Liver (tissue), 9 donors: Measurements from ENCODE around the gene FARS2. TPM values are rescaled to one million over a fixed set of nuclear protein-coding genes. Genes with fewer than 3 reads are reported as not detected.

Experiments used
- DNase-seq: peaks from one replicate; pipeline ENCODE4 v3.0.0-alpha.2; 2017; ENCODE audit warnings: low spot score
- H3K27ac ChIP-seq, 2 donors: one replicate each; pipeline ENCODE4 v1.7.0; 2013; ENCODE audit warnings: inconsistent platforms in 2 of 2, low read length in 2 of 2, control low read depth in 1 of 2, low read depth in 1 of 2, mild to moderate bottlenecking in 1 of 2
- H3K27me3 ChIP-seq, 4 donors: one replicate each; pipeline versions ENCODE4 v1.6.1 to v1.7.0; 2013; ENCODE audit warnings: low read length in 3 of 4, inconsistent platforms in 1 of 4, mild to moderate bottlenecking in 1 of 4, moderate library complexity in 1 of 4; ENCODE audit not compliant: control insufficient read depth in 4 of 4, insufficient read depth in 4 of 4
- H3K36me3 ChIP-seq, 4 donors: one replicate each; pipeline versions ENCODE4 v1.6.1 to v1.7.0; 2013; ENCODE audit warnings: low read length in 3 of 4, mild to moderate bottlenecking in 3 of 4, low read depth in 1 of 4, moderate library complexity in 1 of 4; ENCODE audit not compliant: control insufficient read depth in 4 of 4, insufficient read depth in 3 of 4
- H3K4me1 ChIP-seq, 4 donors: one replicate each; pipeline versions ENCODE4 v1.6.1 to v1.7.0; 2013; ENCODE audit warnings: low read length in 3 of 4, mild to moderate bottlenecking in 3 of 4, moderate library complexity in 1 of 4; ENCODE audit not compliant: control insufficient read depth in 4 of 4, insufficient read depth in 4 of 4
- H3K4me3 ChIP-seq, 3 donors: one replicate each; pipeline versions ENCODE4 v1.6.1 to v1.7.0; 2013; ENCODE audit warnings: low read length in 3 of 3, control low read depth in 1 of 3, low read depth in 1 of 3, mild to moderate bottlenecking in 1 of 3
- H3K9ac ChIP-seq, 2 donors: one replicate each; pipeline ENCODE4 v1.7.0; 2013; ENCODE audit warnings: low read length in 2 of 2, mild to moderate bottlenecking in 2 of 2, moderate library complexity in 2 of 2, control low read depth in 1 of 2, low read depth in 1 of 2
- H3K9me3 ChIP-seq, 4 donors: one replicate each; pipeline versions ENCODE4 v1.6.1 to v1.7.0; 2013; ENCODE audit warnings: low read length in 3 of 4; ENCODE audit not compliant: control insufficient read depth in 4 of 4
- CTCF ChIP-seq: fragments of 150-350 bp; IDR thresholded peaks from 2 replicates; pipeline ENCODE4 v1.5.1; 2017; ENCODE audit warnings: improper control_type of control experiment, low read depth, low read length; ENCODE audit not compliant: missing input control
- EGR1 ChIP-seq, 2 donors: IDR thresholded peaks; 2 replicates each; pipeline ENCODE4 v1.6.1; 2016 to 2018; ENCODE audit warnings: antibody characterized with exemption in 2 of 2, low read depth in 2 of 2
- FOXA1 ChIP-seq: IDR thresholded peaks from 2 replicates; pipeline ENCODE4 v1.6.1; 2016; ENCODE audit warnings: antibody characterized with exemption
- FOXA2 ChIP-seq: IDR thresholded peaks from 2 replicates; pipeline ENCODE4 v1.6.1; 2016; ENCODE audit warnings: antibody characterized with exemption
- GABPA ChIP-seq, 2 donors: IDR thresholded peaks in 1 of 2; conservative IDR thresholded peaks in 1 of 2; 2 replicates each; pipeline ENCODE4 v1.6.1; 2016; ENCODE audit warnings: antibody characterized with exemption in 2 of 2, mild to moderate bottlenecking in 1 of 2, moderate library complexity in 1 of 2
- HNF4A ChIP-seq, 2 donors: conservative IDR thresholded peaks; 2 replicates each; pipeline ENCODE4 v1.6.1; 2016; ENCODE audit warnings: antibody characterized with exemption in 2 of 2, mild to moderate bottlenecking in 2 of 2
- HNF4G ChIP-seq: IDR thresholded peaks from 2 replicates; pipeline ENCODE4 v1.6.1; 2016; ENCODE audit warnings: antibody characterized with exemption
- JUND ChIP-seq, 2 donors: IDR thresholded peaks; 2 replicates each; pipeline ENCODE4 v1.6.1; 2016; ENCODE audit warnings: antibody characterized with exemption in 2 of 2
- MAX ChIP-seq: IDR thresholded peaks from 2 replicates; pipeline ENCODE4 v1.6.1; 2016; ENCODE audit warnings: antibody characterized with exemption
- NR2F2 ChIP-seq: IDR thresholded peaks from 2 replicates; pipeline ENCODE4 v1.6.1; 2016; ENCODE audit warnings: antibody characterized with exemption
- RAD21 ChIP-seq, 2 donors: IDR thresholded peaks; 2 replicates each; pipeline ENCODE4 v1.6.1; 2016; ENCODE audit warnings: antibody characterized with exemption in 2 of 2, mild to moderate bottlenecking in 2 of 2
- REST ChIP-seq: IDR thresholded peaks from 2 replicates; pipeline ENCODE4 v1.6.1; 2016; ENCODE audit warnings: antibody characterized with exemption, mild to moderate bottlenecking
- SP1 ChIP-seq: IDR thresholded peaks from 2 replicates; pipeline ENCODE4 v1.6.1; 2018; ENCODE audit warnings: antibody characterized with exemption, mild to moderate bottlenecking
- TAF1 ChIP-seq: conservative IDR thresholded peaks from 2 replicates; pipeline ENCODE4 v1.6.1; 2016; ENCODE audit warnings: antibody characterized with exemption, mild to moderate bottlenecking
- YY1 ChIP-seq: IDR thresholded peaks from 2 replicates; pipeline ENCODE4 v1.6.1; 2016; ENCODE audit warnings: antibody characterized with exemption, mild to moderate bottlenecking
- ZBTB33 ChIP-seq: IDR thresholded peaks from 2 replicates; pipeline ENCODE4 v1.6.1; 2016; ENCODE audit warnings: antibody characterized with exemption
- WGBS: extraction: QIAGEN DNeasy Blood & Tissue Kit; methylation state at CpG from one replicate; pipeline ENCODE4 v1.1.7; 2013; 5-methylcytosine and 5-hydroxymethylcytosine counted together
- polyA plus RNA-seq, 2 donors: library from polyadenylated mRNA; stranded (reverse) in 1 of 2; unstranded in 1 of 2; fragments of 200-250 nt in 1 of 2; fragments of >200 nt in 1 of 2; fragmentation: Nextera tagmentation in 1 of 2; extraction: Ambion mirVana in 1 of 2; gene quantifications; one replicate each; pipeline versions ENCODE4 v1.2.1 to v1.2.3, GENCODE V29; 2013 to 2015
- total RNA-seq, 2 donors: library from RNA; depleted of rRNA; stranded (reverse); fragments of >200 nt; gene quantifications; one replicate each; pipeline ENCODE4 v1.2.3, GENCODE V29; 2014
- donor health status: healthy.
- donor health status: healthy.
- donor health status: healthy.
- donor health status: healthy.
- donor health status: healthy.

FARS2 gene
- total and polyA plus RNA-seq, 4 donors = 7.8 to 25.9 (median 11.2) TPM

GRCh38 chr6:5307058-5307457, 45.7 kb downstream of the FARS2 start:
- H3K9me3 ChIP-seq = no peaks in the 10 kb centered on the region
- TF ChIP-seq HNF4A (conservative IDR thresholded peaks at IDR 0.05) (no peak), TAF1 (no peak)
- H3K27ac ChIP-seq = no peak overlapping the region
- H3K4me1 ChIP-seq = peaks cover 0 to 16% (median 5%) of the 10 kb centered on the region in 4 donors
- no peaks in the 10 kb centered on the region for H3K36me3 ChIP-seq
- no peaks in the 10 kb centered on the region for H3K27me3 ChIP-seq
- no peak overlapping the region for H3K9ac ChIP-seq
- no peak overlapping the region for H3K4me3 ChIP-seq
- DNase-seq = no peak

- H3K4me3 ChIP-seq = no peak overlapping the region
- H3K9me3 ChIP-seq = no peaks in the 10 kb centered on the region
- H3K27ac ChIP-seq = no peak overlapping the region
- TF ChIP-seq ZBTB33 (no peak), RAD21 (IDR thresholded peaks at IDR 0.05) (no peak), GABPA (IDR thresholded peaks at IDR 0.05 in 1 of 2, conservative IDR thresholded peaks at IDR 0.05 in 1 of 2) (no peak), TAF1 (no peak), FOXA2 (no peak), REST (no peak), JUND (IDR thresholded peaks at IDR 0.05) (no peak), EGR1 (IDR thresholded peaks at IDR 0.05; ENCODE audit: low read depth in 2 of 2) (no peak), HNF4A (conservative IDR thresholded peaks at IDR 0.05) (no peak), SP1 (no peak), YY1 (no peak), MAX (no peak), FOXA1 (no peak), NR2F2 (no peak), HNF4G (no peak), CTCF (no peak)
- H3K9ac ChIP-seq = no peak overlapping the region
- no peaks in the 10 kb centered on the region for H3K36me3 ChIP-seq
- DNase-seq = no peak
- 89% methylated on average over 4 of the region's 4 CpGs for WGBS
- H3K4me1 ChIP-seq = peaks cover 0 to 11% (median 4%) of the 10 kb centered on the region in 4 donors
- H3K27me3 ChIP-seq = no peaks in the 10 kb centered on the region
These were observed 46.8 kb downstream of the FARS2 start for GRCh38 chr6:5308066-5308465.
